Lower lobe of right lung (tissue), 2 donors: ENCODE results near the gene SRGAP1. TPM values are rescaled to one million over a fixed set of nuclear protein-coding genes. Genes with fewer than 3 reads are reported as not detected.

ENCODE experiments used
- ATAC-seq, 2 donors: fragments of 200-7000 bp; cut with Tn5 transposase; one replicate each; pipeline ENCODE4 v1.9.1; 2020 to 2022; ENCODE audit warnings: mild to moderate bottlenecking in 2 of 2, moderate library complexity in 2 of 2
- DNase-seq: peaks from one replicate; pipeline ENCODE4 v3.0.0-alpha.2; 2020
- H3K27ac ChIP-seq: fragments of 200-600 bp; one replicate; pipeline ENCODE4 v1.8.0; 2022
- H3K27me3 ChIP-seq: fragments of 200-600 bp; one replicate; pipeline ENCODE4 v1.8.0; 2022; ENCODE audit warnings: low read depth
- H3K36me3 ChIP-seq: fragments of 200-600 bp; one replicate; pipeline ENCODE4 v1.8.0; 2022; ENCODE audit warnings: mild to moderate bottlenecking
- H3K4me1 ChIP-seq: fragments of 200-600 bp; one replicate; pipeline ENCODE4 v1.8.0; 2022
- H3K4me3 ChIP-seq: fragments of 200-600 bp; one replicate; pipeline ENCODE4 v1.8.0; 2022; ENCODE audit warnings: mild to moderate bottlenecking
- H3K9me3 ChIP-seq: fragments of 200-600 bp; one replicate; pipeline ENCODE4 v1.8.0; 2022
- intact Hi-C: fragments of 100-400 bp; cut with DNase I; formaldehyde crosslinking; loops from one replicate; pipeline ENCODE4 v1.11.0; 2022
- total RNA-seq: library from RNA; stranded (reverse); fragmentation: NEBNext Ultra II Directional; extraction: Animal tissue kit (Norgen Biotek cat#: 25700); gene quantifications from one replicate; pipeline ENCODE4 v1.2.1, GENCODE V29; 2021
- TF ChIP-seq, protein P1 (sequence below): fragments of 200-600 bp; IDR thresholded peaks from one replicate; pipeline ENCODE4 v1.8.0; 2022; ENCODE audit warnings: antibody characterized with exemption, mild to moderate bottlenecking
- donor health status: DM: no; HTN: yes; CAD: no; lungs with severe emphysema.

SRGAP1 gene
- total RNA-seq, 1 donor from 2014 or later = 6.7 TPM

DNA sequence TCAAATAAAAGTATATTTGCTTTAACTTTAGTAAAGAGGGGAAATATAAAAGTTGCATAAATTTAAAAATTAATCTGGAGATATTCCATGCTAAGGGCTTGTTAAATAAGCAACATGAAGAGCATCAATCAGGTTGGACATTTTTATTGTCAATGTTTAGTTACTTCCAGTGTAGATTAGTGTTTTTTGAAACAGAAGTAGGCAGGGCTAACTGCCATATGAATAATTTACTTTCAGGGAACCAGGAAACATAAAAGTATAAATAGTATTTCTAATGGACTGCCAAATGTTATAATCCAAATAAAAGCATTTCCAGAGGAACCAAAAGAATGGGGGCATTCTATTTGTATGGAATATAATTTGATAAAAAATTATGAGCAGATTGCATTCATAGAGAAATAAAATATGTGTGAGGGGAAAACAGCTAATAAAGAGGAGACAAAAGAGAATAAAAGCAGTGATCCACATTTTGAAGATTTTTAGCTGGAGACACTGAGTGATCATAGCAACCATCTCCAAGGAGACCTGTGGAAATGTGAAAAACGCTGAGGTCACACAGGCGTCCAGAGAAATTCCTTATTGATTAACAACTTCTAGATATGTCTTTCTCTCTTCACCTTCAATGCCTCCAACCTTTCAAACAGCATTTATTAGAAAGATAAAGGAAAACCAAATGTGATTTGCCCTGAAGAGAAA lies 70.8 kb downstream of the SRGAP1 start:
- intact Hi-C loops = no loop called here
- Histone ChIP-seq H3K9me3 (no peaks in the 10 kb centered on the region), H3K27me3 (no peaks in the 10 kb centered on the region), H3K36me3 (no peaks in the 10 kb centered on the region), H3K4me3 (no peak overlapping the region), H3K4me1 (peaks cover 34% of the 10 kb centered on the region), H3K27ac (no peak overlapping the region)
- TF ChIP-seq, protein P1, sequence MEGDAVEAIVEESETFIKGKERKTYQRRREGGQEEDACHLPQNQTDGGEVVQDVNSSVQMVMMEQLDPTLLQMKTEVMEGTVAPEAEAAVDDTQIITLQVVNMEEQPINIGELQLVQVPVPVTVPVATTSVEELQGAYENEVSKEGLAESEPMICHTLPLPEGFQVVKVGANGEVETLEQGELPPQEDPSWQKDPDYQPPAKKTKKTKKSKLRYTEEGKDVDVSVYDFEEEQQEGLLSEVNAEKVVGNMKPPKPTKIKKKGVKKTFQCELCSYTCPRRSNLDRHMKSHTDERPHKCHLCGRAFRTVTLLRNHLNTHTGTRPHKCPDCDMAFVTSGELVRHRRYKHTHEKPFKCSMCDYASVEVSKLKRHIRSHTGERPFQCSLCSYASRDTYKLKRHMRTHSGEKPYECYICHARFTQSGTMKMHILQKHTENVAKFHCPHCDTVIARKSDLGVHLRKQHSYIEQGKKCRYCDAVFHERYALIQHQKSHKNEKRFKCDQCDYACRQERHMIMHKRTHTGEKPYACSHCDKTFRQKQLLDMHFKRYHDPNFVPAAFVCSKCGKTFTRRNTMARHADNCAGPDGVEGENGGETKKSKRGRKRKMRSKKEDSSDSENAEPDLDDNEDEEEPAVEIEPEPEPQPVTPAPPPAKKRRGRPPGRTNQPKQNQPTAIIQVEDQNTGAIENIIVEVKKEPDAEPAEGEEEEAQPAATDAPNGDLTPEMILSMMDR = no peak
- no peak for DNase-seq
- ATAC-seq = no peak

DNA sequence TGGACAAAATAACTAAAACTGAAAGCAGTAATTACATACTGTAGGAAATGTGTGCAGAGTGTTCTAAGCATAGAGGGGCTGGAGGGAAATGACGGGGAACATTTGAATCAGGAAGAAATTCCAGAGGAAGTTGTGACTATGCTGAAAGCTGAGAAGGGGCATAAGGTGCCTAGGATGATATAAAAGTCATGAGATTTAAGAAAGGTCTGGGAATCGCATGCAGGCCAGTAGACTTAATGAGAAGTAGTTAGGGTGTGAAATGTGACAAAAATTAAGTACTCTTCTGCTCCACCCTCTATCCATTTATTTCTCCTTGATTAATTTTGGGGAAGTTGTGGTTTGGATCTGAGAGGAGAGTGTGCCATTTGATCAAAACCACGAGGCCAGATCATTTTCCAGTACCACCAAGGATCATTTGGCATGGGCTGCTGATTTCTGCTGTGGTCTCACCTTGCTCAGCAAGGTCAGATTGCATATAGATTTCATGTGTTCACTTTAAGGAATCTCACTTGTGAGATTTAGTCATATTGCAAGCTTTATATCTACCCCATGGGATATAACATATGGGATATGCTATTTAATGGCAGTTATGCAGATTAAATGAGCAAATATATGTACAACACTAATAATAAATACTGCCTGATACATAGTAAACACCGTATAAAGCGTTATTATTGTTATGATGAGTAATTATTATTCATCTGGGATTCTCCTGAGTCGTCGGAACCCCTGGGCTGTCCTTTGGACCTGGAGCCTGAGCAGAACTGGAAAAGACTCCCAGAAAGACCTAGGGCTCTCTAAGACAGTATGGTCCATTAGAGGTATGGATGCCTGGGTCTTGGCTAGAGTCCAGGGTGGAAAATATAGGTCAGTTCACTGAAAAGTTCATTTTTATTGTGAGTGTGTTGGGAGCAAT lies 72.3 kb downstream of the SRGAP1 start:
- H3K4me1 ChIP-seq = peaks cover 34% of the 10 kb centered on the region
- TF ChIP-seq, protein P1 = no peak
- no peak overlapping the region for H3K27ac ChIP-seq
- intact Hi-C loops = no loop called here
- no peaks in the 10 kb centered on the region for H3K27me3 ChIP-seq
- no peaks in the 10 kb centered on the region for H3K9me3 ChIP-seq
- no peaks in the 10 kb centered on the region for H3K36me3 ChIP-seq
- peak in 1 of 2 donors; percentile 26 for ATAC-seq
- no peak for DNase-seq
- no peak overlapping the region for H3K4me3 ChIP-seq

DNA sequence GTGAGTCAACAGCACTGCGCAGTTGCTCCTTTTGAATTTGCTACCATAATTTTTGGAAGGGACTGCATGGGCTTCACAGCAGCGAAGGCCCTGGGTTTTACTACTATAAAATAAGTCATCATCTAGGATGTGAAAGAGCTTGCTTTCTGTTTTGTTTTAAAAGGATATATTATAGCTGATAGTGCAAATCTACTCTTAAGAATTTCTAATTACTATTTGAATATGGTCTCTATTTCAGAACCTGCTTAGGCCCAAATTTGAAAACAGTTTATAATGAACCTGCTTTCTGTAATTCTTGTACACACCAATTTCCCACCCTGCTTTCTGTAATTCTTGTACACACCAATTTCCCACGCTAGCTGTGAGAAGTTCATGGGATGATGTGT lies 73.0 kb downstream of the SRGAP1 start:
- H3K9me3 ChIP-seq = no peaks in the 10 kb centered on the region
- H3K4me1 ChIP-seq = peaks cover 34% of the 10 kb centered on the region
- no peaks in the 10 kb centered on the region for H3K27me3 ChIP-seq
- TF ChIP-seq, protein P1 = no peak
- H3K27ac ChIP-seq = no peak overlapping the region
- no peak overlapping the region for H3K4me3 ChIP-seq
- intact Hi-C loops = no loop called here
- no peak for DNase-seq
- no peak for ATAC-seq
- H3K36me3 ChIP-seq = no peaks in the 10 kb centered on the region

DNA sequence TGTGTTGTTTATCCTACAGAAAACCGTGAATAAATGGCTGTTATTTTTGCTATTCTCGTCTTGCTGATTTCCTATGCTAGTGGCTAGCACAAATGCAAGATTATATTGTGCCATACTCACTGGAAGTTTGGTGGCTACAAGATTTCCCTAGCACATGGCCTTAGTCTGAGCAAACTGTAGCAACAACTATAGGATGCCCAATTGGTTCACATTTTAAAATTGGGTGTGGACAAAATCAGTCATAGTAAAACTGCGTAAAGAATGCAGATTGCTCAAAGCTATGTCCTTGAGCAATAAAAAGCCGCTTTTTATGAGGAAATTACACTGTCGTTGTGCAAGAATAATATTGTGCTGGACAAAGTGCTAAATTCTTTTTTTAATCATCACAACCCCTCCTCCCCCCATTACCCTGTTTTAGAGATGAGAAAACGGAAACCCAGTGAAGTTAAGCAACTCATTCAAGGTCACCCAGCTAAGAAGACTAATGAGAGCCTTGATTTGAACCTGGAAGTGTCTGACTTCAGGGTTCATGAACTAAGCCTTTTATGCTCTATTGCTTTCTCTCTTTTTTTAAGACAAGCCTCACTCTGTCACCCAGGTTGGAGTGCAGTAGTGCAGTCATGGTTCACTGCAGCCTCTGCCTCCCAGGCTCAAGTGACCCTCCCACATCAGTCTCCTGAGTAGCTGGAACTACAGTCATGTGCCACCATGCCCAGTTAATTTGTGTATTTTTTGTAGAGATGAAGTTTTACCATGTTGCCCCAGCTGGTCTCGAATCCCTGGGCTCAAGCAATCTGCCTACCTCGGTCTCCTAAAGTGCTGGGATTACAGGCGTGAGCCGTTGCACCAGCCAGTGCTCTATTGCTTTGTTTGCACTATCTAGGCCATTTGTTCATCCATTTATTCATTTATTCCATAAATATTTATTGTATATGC lies 73.6 kb downstream of the SRGAP1 start:
- no peak overlapping the region for H3K4me3 ChIP-seq
- peaks cover 34% of the 10 kb centered on the region for H3K4me1 ChIP-seq
- no peaks in the 10 kb centered on the region for H3K9me3 ChIP-seq
- H3K27me3 ChIP-seq = no peaks in the 10 kb centered on the region
- TF ChIP-seq, protein P1 = no peak
- DNase-seq (no peak), ATAC-seq (peak; percentile 86 to 90)
- H3K27ac ChIP-seq = peak overlapping the region; percentile 13
- intact Hi-C loops = no loop called here
- H3K36me3 ChIP-seq = no peaks in the 10 kb centered on the region

DNA sequence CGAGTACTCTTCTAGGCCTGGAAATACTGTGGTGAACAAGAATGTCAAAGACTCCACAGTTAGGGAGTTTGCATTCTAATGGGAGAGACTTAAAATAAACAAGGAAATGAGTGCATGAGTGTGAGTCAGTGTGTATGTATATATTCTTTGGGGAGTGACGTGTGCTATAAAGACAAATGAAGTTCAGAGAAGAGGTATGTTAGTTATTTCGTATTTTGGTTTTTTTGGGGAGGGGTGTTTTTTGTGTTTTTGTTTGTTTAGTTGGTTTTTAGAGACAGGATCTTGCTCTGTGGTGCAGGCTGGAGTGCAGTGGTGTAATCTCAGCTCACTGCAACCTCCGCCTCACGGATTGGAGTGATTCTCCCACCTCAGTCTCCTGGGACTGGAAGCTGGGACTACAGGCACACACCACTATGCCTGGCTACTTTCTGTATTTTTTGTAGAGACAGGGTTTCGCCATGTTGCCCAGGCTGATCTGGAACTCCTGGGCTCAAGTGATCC lies 74.3 kb downstream of the SRGAP1 start:
- Histone ChIP-seq H3K4me1 (peaks cover 34% of the 10 kb centered on the region), H3K27ac (peak overlapping the region; percentile 13), H3K4me3 (no peak overlapping the region), H3K9me3 (no peaks in the 10 kb centered on the region), H3K27me3 (no peaks in the 10 kb centered on the region), H3K36me3 (no peaks in the 10 kb centered on the region)
- intact Hi-C loops = no loop called here
- no peak for DNase-seq
- TF ChIP-seq, protein P1 = no peak
- ATAC-seq = peak in 1 of 2 donors; percentile 5
